Omental fat pad (tissue), 4 donors: ENCODE data around the gene GABPB1. TPM values are rescaled to one million over a fixed set of nuclear protein-coding genes. Genes with fewer than 3 reads are reported as not detected.

Experiments
- ATAC-seq: fragments of 150-250 bp; one replicate; pipeline ENCODE4 v1.9.1; 2016; ENCODE audit warnings: mild to moderate bottlenecking, moderate library complexity; ENCODE audit not compliant: low FRiP score
- DNase-seq: peaks from one replicate; pipeline ENCODE4 v3.0.0-alpha.2; 2019; ENCODE audit warnings: low spot score
- total RNA-seq, 4 donors: library from RNA; depleted of rRNA; stranded (reverse); fragments of >200 nt; gene quantifications; one replicate each; pipeline ENCODE4 v1.1.0, GENCODE V29; 2016
- TF ChIP-seq, protein P1 (sequence below), 3 donors: fragments of 450-650 bp; IDR thresholded peaks; one replicate each; pipeline ENCODE4 v1.5.1; 2016 to 2017; ENCODE audit warnings: antibody characterized with exemption in 3 of 3, mild to moderate bottlenecking in 3 of 3, moderate library complexity in 2 of 3

The GABPB1 gene
- total RNA-seq, 4 donors from 2014 or later: 16.8 to 55.5 (median 30.6) TPM

GRCh38 chr15:50280271-50280670 lies 74.7 kb downstream of the GABPB1 start:
- ATAC-seq (no peak), DNase-seq (no peak)
- TF ChIP-seq, protein P1, sequence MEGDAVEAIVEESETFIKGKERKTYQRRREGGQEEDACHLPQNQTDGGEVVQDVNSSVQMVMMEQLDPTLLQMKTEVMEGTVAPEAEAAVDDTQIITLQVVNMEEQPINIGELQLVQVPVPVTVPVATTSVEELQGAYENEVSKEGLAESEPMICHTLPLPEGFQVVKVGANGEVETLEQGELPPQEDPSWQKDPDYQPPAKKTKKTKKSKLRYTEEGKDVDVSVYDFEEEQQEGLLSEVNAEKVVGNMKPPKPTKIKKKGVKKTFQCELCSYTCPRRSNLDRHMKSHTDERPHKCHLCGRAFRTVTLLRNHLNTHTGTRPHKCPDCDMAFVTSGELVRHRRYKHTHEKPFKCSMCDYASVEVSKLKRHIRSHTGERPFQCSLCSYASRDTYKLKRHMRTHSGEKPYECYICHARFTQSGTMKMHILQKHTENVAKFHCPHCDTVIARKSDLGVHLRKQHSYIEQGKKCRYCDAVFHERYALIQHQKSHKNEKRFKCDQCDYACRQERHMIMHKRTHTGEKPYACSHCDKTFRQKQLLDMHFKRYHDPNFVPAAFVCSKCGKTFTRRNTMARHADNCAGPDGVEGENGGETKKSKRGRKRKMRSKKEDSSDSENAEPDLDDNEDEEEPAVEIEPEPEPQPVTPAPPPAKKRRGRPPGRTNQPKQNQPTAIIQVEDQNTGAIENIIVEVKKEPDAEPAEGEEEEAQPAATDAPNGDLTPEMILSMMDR (IDR thresholded peaks at IDR 0.05): no peak

- DNase-seq: no peak
- TF ChIP-seq, protein P1 (IDR thresholded peaks at IDR 0.05): no peak
- no peak for ATAC-seq
Measured at GRCh38 chr15:50278496-50278895, 76.5 kb downstream of the GABPB1 start.

DNA sequence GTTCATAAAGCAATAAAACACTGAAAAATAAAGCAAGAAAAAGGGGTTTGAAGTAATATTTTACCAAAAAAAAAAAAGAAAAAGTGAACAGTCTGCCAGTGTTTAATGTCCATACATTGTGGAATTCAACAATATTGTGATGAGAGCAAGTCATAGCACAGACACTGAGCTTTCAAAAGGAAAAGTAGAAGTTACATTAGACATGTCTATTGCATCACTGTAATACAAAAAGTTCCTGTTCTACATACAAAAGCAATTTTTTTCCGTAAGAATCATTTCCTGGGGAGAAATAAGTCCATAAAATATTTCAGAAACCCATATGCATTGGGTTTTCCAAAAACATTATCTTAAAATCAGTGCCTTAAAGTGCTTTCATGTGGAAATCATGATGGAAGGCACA lies 77.6 kb downstream of the GABPB1 start:
- DNase-seq (no peak), ATAC-seq (no peak)
- TF ChIP-seq, protein P1 (IDR thresholded peaks at IDR 0.05): no peak

DNA sequence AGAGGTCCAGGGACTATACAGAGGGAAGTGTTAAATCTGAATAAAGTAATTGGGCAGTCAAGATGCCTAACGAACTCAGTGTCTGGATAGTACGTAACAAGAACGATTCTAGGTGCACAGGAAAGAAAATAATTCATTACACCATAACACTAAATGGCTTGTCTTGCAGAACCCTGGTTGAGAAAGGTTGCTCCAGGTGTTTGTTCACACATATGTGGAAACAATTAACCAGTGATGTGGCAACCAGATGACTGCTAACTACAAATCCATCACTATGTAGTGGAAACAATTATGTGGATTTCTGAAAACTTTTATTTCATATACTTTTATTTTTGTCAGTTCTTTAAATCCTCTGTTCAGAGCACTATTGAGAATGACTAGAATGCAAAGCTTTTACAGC lies 79.1 kb downstream of the GABPB1 start:
- ATAC-seq (no peak), DNase-seq (no peak)
- TF ChIP-seq, protein P1 (IDR thresholded peaks at IDR 0.05): no peak

- no peak for ATAC-seq
- no peak for DNase-seq
- TF ChIP-seq, protein P1 (IDR thresholded peaks at IDR 0.05): no peak
Measured at GRCh38 chr15:50275091-50275490, 79.9 kb downstream of the GABPB1 start.

DNA sequence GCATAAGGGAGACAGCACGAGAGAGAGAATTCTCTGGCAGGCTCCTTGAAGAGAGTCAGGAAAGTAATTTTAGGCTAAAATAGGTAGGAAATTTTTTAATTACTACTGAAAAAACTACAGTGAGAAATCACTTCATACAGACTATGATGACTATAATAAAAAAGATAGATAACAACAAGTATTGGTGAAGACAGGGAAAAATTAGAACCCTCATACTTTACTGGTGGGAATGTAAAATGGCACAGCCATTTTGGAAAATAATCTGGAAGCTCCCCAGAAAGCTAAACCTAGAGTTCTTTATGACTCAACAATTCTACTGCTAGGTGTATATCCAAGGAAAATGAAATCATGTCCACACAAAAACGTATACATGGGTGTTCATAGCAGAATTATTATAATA lies 87.4 kb downstream of the GABPB1 start:
- TF ChIP-seq, protein P1 (IDR thresholded peaks at IDR 0.05): no peak
- ATAC-seq (no peak), DNase-seq (no peak)

GRCh38 chr15:50265620-50266019 lies 89.4 kb downstream of the GABPB1 start, which contains the start of gene HDC:
Gene HDC (minus strand): TSS chr15:50265726. CDS start chr15:50265623, 103 bp downstream.
- TF ChIP-seq, protein P1 (IDR thresholded peaks at IDR 0.05): no peak
- DNase-seq (no peak), ATAC-seq (no peak)
